GM21529 (cell line): ENCODE data around the gene RALGPS2.
"Not testable (repeated sequence)": the region's sequence is repeated elsewhere in the genome, so short reads cannot be mapped to it uniquely, and the experiment has no call there.

ENCODE experiments used
- ATAC-seq: cut with Tn5 transposase; IDR thresholded peaks from one replicate; pipeline ENCODE4 v1.9.1; 2021; ENCODE audit not compliant: unreplicated experiment

Gene RALGPS2

GRCh38 chr1:178940068-178940765, 215.2 kb downstream of the RALGPS2 start:
- ATAC-seq, result no peak

DNA sequence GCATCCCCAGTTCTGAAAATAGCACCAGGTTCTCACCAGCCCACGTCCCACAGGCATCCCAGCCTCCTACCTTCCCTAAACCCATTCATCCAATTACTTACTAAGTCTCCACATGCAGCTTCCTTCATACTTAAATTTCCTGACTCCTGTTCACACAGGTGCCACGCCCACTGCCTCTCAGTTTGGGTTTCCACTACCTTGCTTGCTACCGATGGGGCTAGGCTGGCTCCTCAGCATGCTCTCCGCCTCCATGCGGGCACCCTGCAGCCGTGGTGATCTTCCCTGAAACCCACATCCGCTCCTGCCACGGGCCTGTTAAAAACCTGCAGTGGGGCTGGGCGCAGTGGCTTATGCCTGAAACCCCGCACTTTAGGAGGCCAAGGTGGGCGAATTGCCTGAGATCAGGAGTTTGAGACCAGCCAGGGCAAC, 216.2 kb downstream of the RALGPS2 start:
- no peak for ATAC-seq

- no peak for ATAC-seq
Observed at GRCh38 chr1:178941849-178942248, 216.8 kb downstream of the RALGPS2 start.

- ATAC-seq, result no peak
Observed at GRCh38 chr1:178942285-178943198, 217.5 kb downstream of the RALGPS2 start.

- no peak for ATAC-seq
Observed at GRCh38 chr1:178944729-178945128, 219.7 kb downstream of the RALGPS2 start.

DNA sequence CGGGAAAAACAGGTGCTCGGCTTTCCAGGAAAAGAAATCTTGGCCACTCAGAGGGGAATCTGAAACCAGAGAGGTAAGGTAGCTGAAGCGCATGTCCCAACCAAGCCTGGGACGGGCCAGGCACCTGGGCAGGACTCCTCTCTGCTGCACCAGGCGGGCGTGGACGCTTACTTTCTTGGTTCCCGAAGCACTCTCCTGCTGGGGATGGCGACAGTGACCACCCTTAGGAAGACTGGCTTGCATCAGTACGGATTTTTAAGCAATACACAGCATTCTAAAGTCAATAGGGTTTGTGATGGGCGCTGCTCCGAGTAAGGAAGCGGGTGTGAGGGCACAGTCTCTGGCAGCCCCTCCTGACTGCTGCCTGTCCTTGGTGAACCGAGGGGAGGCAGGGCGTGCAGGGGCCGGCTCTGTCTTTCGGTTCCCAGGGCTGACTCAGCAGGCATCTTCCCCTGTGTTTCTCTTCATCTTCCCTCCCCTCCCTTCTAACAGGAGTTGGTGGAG, 220.8 kb downstream of the RALGPS2 start:
- ATAC-seq, result no peak

GRCh38 chr1:178946416-178946815, 221.4 kb downstream of the RALGPS2 start:
- no peak for ATAC-seq

DNA sequence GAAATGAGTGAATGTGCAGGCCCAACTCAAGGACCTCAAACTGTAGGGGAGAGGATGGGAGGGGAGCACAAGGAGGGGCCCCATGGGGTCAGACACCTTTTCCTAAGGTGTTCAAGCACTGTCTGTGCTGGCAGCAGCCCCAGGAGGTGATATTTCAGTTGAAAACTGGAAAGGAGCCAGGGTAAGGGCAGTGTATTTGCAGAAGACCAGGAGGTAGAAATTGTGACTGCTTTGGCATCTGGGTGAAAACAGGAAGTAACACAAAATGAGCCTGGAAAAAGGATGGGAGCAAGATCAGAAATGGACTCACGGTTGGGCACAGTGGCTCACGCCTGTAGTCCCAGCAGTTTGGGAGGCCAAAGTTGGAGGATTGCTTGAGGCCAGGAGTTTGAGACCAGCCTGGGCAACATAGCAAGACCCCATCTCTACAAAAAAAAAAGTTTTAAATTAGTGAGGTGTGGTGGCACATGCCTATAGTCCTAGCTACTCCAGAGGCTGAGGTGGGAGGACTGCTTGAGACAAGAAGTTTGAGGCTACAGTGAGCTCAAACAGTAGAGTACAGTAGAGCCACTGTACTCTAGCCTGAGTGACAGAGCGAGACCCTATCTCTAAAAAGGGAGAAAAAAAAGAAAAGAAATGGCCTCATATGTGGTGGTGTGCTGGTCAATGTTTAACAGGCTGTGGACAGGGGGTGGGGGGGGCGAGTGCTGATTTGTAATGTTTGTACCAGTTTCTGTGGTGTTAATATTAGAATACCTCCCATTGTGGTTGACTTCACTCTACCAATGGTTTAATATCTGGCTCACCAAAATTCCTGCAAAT, 222.0 kb downstream of the RALGPS2 start:
- ATAC-seq, result no peak

GRCh38 chr1:178947677-178947981, 222.6 kb downstream of the RALGPS2 start:
- no peak for ATAC-seq

- ATAC-seq, result no peak
Observed at GRCh38 chr1:178948676-178949075, 223.6 kb downstream of the RALGPS2 start.

DNA sequence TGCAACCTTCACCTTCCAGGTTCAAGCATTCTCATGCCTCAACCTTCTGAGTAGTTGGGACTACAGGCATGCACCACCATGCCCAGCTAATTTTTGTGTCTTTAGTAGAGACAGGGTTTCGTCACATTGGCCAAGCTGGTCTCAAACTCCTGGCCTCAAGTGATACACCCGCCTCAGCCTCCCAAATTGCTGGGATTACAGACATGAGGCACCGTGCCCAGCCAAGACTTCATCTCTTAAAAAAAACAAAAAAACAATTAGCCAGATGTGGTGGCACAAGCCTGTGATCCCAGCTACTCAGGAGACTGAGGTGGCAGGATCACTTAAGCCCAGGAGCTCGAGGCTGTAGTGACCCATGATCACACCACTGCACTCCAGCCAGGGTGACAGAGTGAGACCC, 224.8 kb downstream of the RALGPS2 start:
- ATAC-seq, result not testable (repeated sequence)

GRCh38 chr1:178951600-178951999, 226.6 kb downstream of the RALGPS2 start:
- ATAC-seq, result no peak

GRCh38 chr1:178953034-178953433, 228.0 kb downstream of the RALGPS2 start:
- no peak for ATAC-seq

DNA sequence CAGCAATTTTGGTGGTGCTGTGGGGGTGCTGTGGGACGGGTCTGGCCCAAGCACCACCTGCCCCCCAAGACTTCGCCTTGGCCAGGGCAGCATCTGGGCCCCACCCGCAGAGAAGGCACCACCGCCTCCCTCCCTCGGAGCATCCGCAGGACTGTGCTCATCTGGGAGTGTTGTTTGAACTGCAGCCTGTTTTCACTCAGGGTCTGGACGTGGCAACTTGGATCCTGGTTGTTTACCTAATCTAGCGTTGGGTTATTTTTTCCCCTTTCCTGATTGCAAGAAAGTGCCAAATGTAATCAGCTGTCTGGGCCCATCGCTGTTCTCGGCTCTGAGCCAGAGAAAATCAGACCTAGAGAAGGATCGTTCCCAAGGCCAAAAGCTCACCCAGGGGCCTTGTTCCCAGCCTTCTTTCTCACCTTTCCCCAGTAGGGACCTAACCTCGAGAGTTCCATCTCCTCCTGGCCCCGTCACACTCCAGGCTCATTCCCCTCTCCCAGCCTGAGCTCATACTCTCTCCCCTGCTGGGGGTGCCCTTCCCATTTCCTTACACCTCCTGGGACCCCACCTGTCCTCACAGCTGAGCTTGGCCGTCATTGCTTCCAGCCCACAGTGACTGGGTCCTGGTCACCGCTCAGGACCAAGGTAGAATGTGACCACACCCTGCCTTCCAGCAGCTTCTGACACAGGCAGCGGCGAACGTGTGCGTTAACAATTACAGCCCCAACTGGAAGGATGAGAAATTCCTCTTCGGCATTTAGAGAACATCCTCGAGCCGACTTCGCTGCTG, 228.7 kb downstream of the RALGPS2 start:
- no peak for ATAC-seq

DNA sequence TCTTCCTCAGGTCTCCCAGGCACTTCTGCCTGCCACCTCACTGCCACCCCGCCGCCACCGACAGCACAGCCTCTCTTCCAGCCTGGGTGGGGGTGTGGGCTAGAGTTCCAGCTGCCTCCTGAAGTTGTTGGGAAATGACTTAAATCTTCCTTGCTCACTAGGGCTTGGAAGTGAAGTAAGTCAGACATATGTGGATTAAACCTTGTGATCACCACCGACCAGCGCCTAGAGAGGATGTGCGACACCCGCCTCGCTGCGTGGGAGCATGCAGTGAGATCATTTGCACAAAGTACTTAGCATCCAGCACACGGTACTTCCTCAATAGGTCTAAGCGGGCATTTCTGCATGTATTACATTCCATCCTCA, 229.3 kb downstream of the RALGPS2 start:
- ATAC-seq, result no peak

DNA sequence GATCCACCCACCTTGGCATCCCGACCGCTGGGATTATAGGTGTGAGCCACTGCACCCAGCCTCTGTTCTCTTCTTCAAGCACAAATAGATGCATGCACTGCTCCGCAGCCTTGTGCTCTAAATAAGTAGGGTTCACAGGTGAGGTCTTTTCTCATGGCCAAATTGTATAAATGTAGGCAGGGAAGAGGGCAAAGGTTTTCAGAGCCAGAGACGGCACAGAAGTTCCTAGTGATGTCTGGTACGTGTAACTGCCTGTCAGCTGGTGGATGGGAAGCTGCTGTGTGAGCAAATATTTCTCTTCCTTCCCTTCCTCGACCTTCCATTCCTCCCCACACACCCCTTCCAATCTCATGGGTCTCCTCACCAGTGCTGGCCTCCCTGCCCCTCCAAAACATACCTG, 229.9 kb downstream of the RALGPS2 start:
- no peak for ATAC-seq

DNA sequence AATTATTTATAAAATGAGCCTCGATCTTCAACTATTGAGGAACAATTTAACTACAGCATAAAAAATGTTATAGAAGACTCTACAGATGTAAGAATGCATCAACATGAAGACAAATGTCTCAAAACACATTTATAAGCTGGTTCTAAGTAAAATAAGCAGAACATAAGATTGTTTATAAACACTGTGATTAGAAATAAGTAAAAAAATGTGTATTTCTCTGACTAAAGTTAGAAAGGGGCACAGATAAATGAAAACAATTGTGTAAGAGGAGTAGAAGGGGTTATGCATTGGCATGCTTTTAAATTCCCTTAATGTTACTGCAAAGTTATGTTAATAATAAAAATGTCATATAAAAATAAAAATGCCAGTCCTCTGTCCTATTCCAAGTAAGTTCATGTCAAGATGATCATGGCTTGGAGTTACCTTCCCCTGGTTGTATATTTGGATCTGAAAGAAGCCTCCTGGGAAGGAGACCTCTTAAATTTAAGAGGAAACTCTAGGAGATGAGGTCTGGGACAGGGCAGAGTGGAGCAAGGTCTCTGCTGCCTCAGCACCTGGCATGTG, 230.4 kb downstream of the RALGPS2 start:
- no peak for ATAC-seq

DNA sequence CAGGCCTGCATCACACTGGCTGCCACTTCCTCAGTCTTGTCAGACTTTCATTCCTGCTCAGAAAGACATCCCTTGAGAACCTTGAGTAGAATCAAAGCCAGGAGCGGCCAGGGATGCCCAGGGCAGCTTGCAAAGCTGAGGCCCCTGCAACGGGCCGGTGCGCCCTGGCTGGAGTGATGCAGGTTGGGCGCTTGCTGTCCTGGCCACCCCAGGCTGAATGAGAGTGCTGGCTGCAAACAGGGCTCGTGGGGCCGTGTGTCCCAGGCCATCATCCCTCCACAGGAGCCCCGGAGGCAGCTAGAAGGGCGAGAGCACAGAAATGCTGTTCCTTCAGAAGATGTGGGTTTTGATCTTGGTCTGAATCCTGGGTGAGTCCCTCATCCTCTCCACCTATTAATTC, 233.4 kb downstream of the RALGPS2 start:
- no peak for ATAC-seq

- ATAC-seq, result no peak
Observed at GRCh38 chr1:178959543-178960460, 234.8 kb downstream of the RALGPS2 start.
